B cell (primary cell): ENCODE measurements around the gene C10orf90. TPM values are rescaled to one million over a fixed set of nuclear protein-coding genes. Genes with fewer than 3 reads are reported as not detected.

Experiments
- ATAC-seq: fragments of 200-7000 bp; cut with Tn5 transposase; one replicate; pipeline ENCODE4 v1.10.0; 2021; ENCODE audit warnings: low read depth, mild to moderate bottlenecking, moderate number of reproducible peaks, moderate library complexity
- CTCF ChIA-PET: fragments of 350-600 bp; sonication (Branson Sonifier 250); formaldehyde crosslinking; loops from one replicate; lab custom pipeline; 2021; ENCODE audit warnings: antibody characterized with exemption, inconsistent platforms; lab: Charles Lee
- POLR2A ChIA-PET: fragments of 350-600 bp; sonication (Branson Sonifier 250); formaldehyde crosslinking; loops from one replicate; lab custom pipeline; 2021; ENCODE audit warnings: antibody characterized with exemption; lab: Charles Lee
- DNase-seq: peaks from one replicate; pipeline ENCODE4 v3.0.0; 2013
- H2AFZ ChIP-seq: 2 replicates; pipeline ENCODE4 v1.6.1; 2012; ENCODE audit warnings: mild to moderate bottlenecking, low read depth, low read length; ENCODE audit not compliant: insufficient read depth, poor library complexity, severe bottlenecking
- H3K27ac ChIP-seq, 2 donors: 1 replicate in 1 of 2; 2 replicates in 1 of 2; pipeline ENCODE4 v1.5.1; 2012 to 2013; ENCODE audit warnings: low read length in 2 of 2, mild to moderate bottlenecking in 2 of 2, moderate library complexity in 1 of 2
- H3K27me3 ChIP-seq, 4 experiments: fragments of 200-600 bp in 1 of 4; sonication (generic) in 1 of 4; replicated peaks in 1 of 4; 1 replicate in 2 of 4; 2 replicates in 2 of 4; pipeline versions ENCODE4 v1.6.1 to v1.7.0; 2013 to 2016; ENCODE audit warnings: low read length in 3 of 4, mild to moderate bottlenecking in 2 of 4, mixed read lengths in 1 of 4, moderate library complexity in 1 of 4; ENCODE audit not compliant: insufficient read depth in 4 of 4, control insufficient read depth in 3 of 4; ENCODE audit errors: control extremely low read depth in 1 of 4
- H3K36me3 ChIP-seq, 2 experiments: replicated peaks in 1 of 2; 1 replicate in 1 of 2; 2 replicates in 1 of 2; pipeline versions ENCODE4 v1.6.1 to v1.7.1; 2013; ENCODE audit warnings: low read length in 1 of 2; ENCODE audit not compliant: insufficient read depth in 2 of 2, control insufficient read depth in 1 of 2; ENCODE audit errors: control extremely low read depth in 1 of 2, extremely low read depth in 1 of 2
- H3K4me1 ChIP-seq, 2 donors: fragments of 200-600 bp in 1 of 2; sonication (generic) in 1 of 2; 1 replicate in 1 of 2; 2 replicates in 1 of 2; pipeline versions ENCODE4 v1.5.1 to v1.6.1; 2013 to 2017; ENCODE audit warnings: low read length in 2 of 2; ENCODE audit not compliant: control insufficient read depth in 2 of 2, insufficient read depth in 2 of 2
- H3K4me2 ChIP-seq: replicated peaks from 2 replicates; pipeline ENCODE3; 2012; ENCODE audit warnings: mild to moderate bottlenecking, low read depth, low read length; ENCODE audit not compliant: poor library complexity, severe bottlenecking
- H3K4me3 ChIP-seq, 5 experiments: fragments of 200-600 bp in 1 of 5; sonication (generic) in 1 of 5; 1 replicate in 3 of 5; 2 replicates in 2 of 5; pipeline versions ENCODE4 v1.5.1 to v1.7.0; 2011 to 2016; ENCODE audit warnings: low read length in 4 of 5, mild to moderate bottlenecking in 4 of 5, low read depth in 2 of 5, control low read depth in 1 of 5, moderate library complexity in 1 of 5; ENCODE audit not compliant: insufficient read depth in 1 of 5; ENCODE audit errors: control extremely low read depth in 1 of 5, extremely low read depth in 1 of 5
- H3K79me2 ChIP-seq: fragments of 200-600 bp; sonication (generic); one replicate; pipeline ENCODE4 v1.6.0; 2016; ENCODE audit warnings: low read length; ENCODE audit not compliant: control insufficient read depth, insufficient read depth
- H3K9ac ChIP-seq: fragments of 200-600 bp; sonication (generic); 2 replicates; pipeline ENCODE4 v1.6.1; 2017; ENCODE audit warnings: mild to moderate bottlenecking, low read length, moderate library complexity
- H3K9me3 ChIP-seq, 3 donors: one replicate each; pipeline versions ENCODE4 v1.6.1 to v1.7.1; 2013; ENCODE audit warnings: low read length in 2 of 3; ENCODE audit not compliant: control insufficient read depth in 2 of 3, insufficient read depth in 1 of 3; ENCODE audit errors: control extremely low read depth in 1 of 3
- H4K20me1 ChIP-seq: 2 replicates; pipeline ENCODE4 v1.6.0; 2012; ENCODE audit warnings: mild to moderate bottlenecking, low read length; ENCODE audit not compliant: insufficient read depth, control insufficient read depth, poor library complexity, severe bottlenecking
- H3K27ac Mint-ChIP-seq: one replicate; pipeline ENCODE4 v1.8.0; 2021; ENCODE audit warnings: mixed read lengths
- H3K27me3 Mint-ChIP-seq: one replicate; pipeline ENCODE4 v1.8.0; 2021; ENCODE audit warnings: mixed read lengths
- H3K4me1 Mint-ChIP-seq: one replicate; pipeline ENCODE4 v1.8.0; 2021; ENCODE audit warnings: mixed read lengths
- H3K4me3 Mint-ChIP-seq: one replicate; pipeline ENCODE4 v1.8.0; 2021; ENCODE audit warnings: mixed read lengths
- H3K9me3 Mint-ChIP-seq: one replicate; pipeline ENCODE4 v1.8.0; 2022; ENCODE audit warnings: mixed read lengths; ENCODE audit not compliant: insufficient read depth
- CTCF ChIP-seq: fragments of 200-600 bp; IDR thresholded peaks from one replicate; pipeline ENCODE4 v1.8.0; 2022; ENCODE audit warnings: antibody characterized with exemption, mild to moderate bottlenecking
- EZH2 ChIP-seq: IDR thresholded peaks from 2 replicates; pipeline ENCODE4 v1.6.1; 2012; ENCODE audit warnings: borderline replicate concordance, low read depth, mild to moderate bottlenecking, moderate library complexity, low read length; ENCODE audit not compliant: insufficient read depth, poor library complexity, severe bottlenecking
- WGBS: methylation state at CpG from one replicate; pipeline ENCODE4 v1.1.5; 2013; ENCODE audit warnings: missing lambda C conversion rate; ENCODE audit not compliant: insufficient coverage; 5-methylcytosine and 5-hydroxymethylcytosine counted together
- intact Hi-C: fragments of 100-400 bp; cut with micrococcal nuclease; formaldehyde crosslinking; loops from one replicate; pipeline ENCODE4 v1.10.0; 2022
- polyA plus RNA-seq: library from polyadenylated mRNA; depleted of rRNA; stranded (reverse); fragments of >200 nt; gene quantifications from 2 replicates; pipeline ENCODE4 v1.2.3, GENCODE V29; 2012
- total RNA-seq, 2 donors: library from RNA; stranded (reverse); fragments of 120-200 nt in 1 of 2; gene quantifications; 1 replicate in 1 of 2; 2 replicates in 1 of 2; pipeline versions ENCODE4 v1.2.3 to v1.2.4, GENCODE V29; 2013 to 2022

The C10orf90 gene
- total and polyA plus RNA-seq, 2 donors (not counting 1 experiment from before 2014, with no cell fraction given), result not detected

- H3K27me3 ChIP-seq, result no peaks in the 10 kb centered on the region
- H3K36me3 ChIP-seq, result no peaks in the 10 kb centered on the region
- H3K27me3 Mint-ChIP-seq, result no peaks in the 10 kb centered on the region
- no peak overlapping the region for H3K4me2 ChIP-seq
- no peak overlapping the region for H3K4me3 ChIP-seq
- WGBS, result 84% methylated on average over 7 of the region's 7 CpGs
- no peaks in the 10 kb centered on the region for H3K79me2 ChIP-seq
- H3K4me3 Mint-ChIP-seq, result no peak overlapping the region
- H3K9me3 Mint-ChIP-seq, result peaks cover 5% of the 10 kb centered on the region
- H3K27ac ChIP-seq, result no peak overlapping the region
- no peaks in the 10 kb centered on the region for H3K4me1 Mint-ChIP-seq
- peaks cover 0 to 32% (median 0%) of the 10 kb centered on the region in 3 donors for H3K9me3 ChIP-seq
- TF ChIP-seq CTCF (no peak), EZH2 (no peak)
- intact Hi-C loops, result no loop called here
- no peak overlapping the region for H2AFZ ChIP-seq
- H3K4me1 ChIP-seq, result no peaks in the 10 kb centered on the region
- POLR2A ChIA-PET, result no interaction called here
- H3K9ac ChIP-seq, result no peak overlapping the region
- H3K27ac Mint-ChIP-seq, result no peak overlapping the region
- no peak for DNase-seq
- no peak for ATAC-seq
- H4K20me1 ChIP-seq, result no peaks in the 10 kb centered on the region
- CTCF ChIA-PET, result no interaction called here
Measured at GRCh38 chr10:126686719-126687118, 16.2 kb upstream of the C10orf90 start.

- Histone ChIP-seq H2AFZ (no peak overlapping the region), H4K20me1 (no peaks in the 10 kb centered on the region), H3K9me3 (peaks cover 0 to 28% (median 0%) of the 10 kb centered on the region in 3 donors), H3K9ac (no peak overlapping the region), H3K27ac (no peak overlapping the region), H3K36me3 (no peaks in the 10 kb centered on the region), H3K4me3 (no peak overlapping the region), H3K27me3 (no peaks in the 10 kb centered on the region), H3K4me2 (no peak overlapping the region), H3K79me2 (no peaks in the 10 kb centered on the region), H3K4me1 (no peaks in the 10 kb centered on the region)
- TF ChIP-seq EZH2 (no peak), CTCF (no peak)
- WGBS, result 55% methylated on average over 2 of the region's 3 CpGs
- DNase-seq, result no peak
- Mint-ChIP-seq H3K27me3 (no peaks in the 10 kb centered on the region), H3K27ac (no peak overlapping the region), H3K9me3 (peaks cover 3% of the 10 kb centered on the region), H3K4me1 (no peaks in the 10 kb centered on the region), H3K4me3 (no peak overlapping the region)
- ATAC-seq, result no peak
- ChIA-PET POLR2A (no interaction called here), CTCF (no interaction called here)
- intact Hi-C loops, result no loop called here
Measured at GRCh38 chr10:126686268-126686667, 15.8 kb upstream of the C10orf90 start.
